ENCODE data around the gene DCST2.

GRCh38 chr1:155012776-155013602 is 20.6 kb downstream of the DCST2 start:
- TF ChIP-seq POLR2A (IDR thresholded peaks at IDR 0.05; ENCODE audit: low read depth, low read length) (no peak), TAF1 (IDR thresholded peaks at IDR 0.05; ENCODE audit: borderline replicate concordance, low read depth, low read length) (no peak)

Measured in GM12892 (cell line).